Mucosa of rectum (tissue), 2 donors: ENCODE measurements around the gene PYDC1.
"Not testable (repeated sequence)": the region's sequence is repeated elsewhere in the genome, so short reads cannot be mapped to it uniquely, and the experiment has no call there.

ENCODE experiments used
- H3K27ac ChIP-seq, 2 donors: one replicate each; pipeline ENCODE4 v1.7.0; 2013; ENCODE audit warnings: inconsistent platforms in 2 of 2, low read depth in 2 of 2, low read length in 2 of 2
- H3K27me3 ChIP-seq, 2 donors: one replicate each; pipeline ENCODE4 v1.7.0; 2013; ENCODE audit warnings: low read length in 2 of 2; ENCODE audit not compliant: control insufficient read depth in 2 of 2, insufficient read depth in 2 of 2
- H3K36me3 ChIP-seq, 2 donors: one replicate each; pipeline ENCODE4 v1.7.0; 2013; ENCODE audit warnings: low read length in 2 of 2; ENCODE audit not compliant: control insufficient read depth in 2 of 2, insufficient read depth in 2 of 2
- H3K4me1 ChIP-seq, 2 donors: one replicate each; pipeline ENCODE4 v1.7.0; 2013; ENCODE audit warnings: low read length in 2 of 2, mild to moderate bottlenecking in 1 of 2; ENCODE audit not compliant: control insufficient read depth in 2 of 2, insufficient read depth in 2 of 2
- H3K4me3 ChIP-seq, 2 donors: one replicate each; pipeline ENCODE4 v1.7.0; 2013; ENCODE audit warnings: low read length in 2 of 2
- H3K9ac ChIP-seq, 2 donors: one replicate each; pipeline ENCODE4 v1.7.0; 2013; ENCODE audit warnings: low read length in 2 of 2, low read depth in 1 of 2, mild to moderate bottlenecking in 1 of 2
- H3K9me3 ChIP-seq, 2 donors: one replicate each; pipeline ENCODE4 v1.7.0; 2013; ENCODE audit warnings: low read length in 2 of 2; ENCODE audit not compliant: control insufficient read depth in 2 of 2
- donor health status: healthy.
- donor health status: Normal muscosa, but diverticular disease.

The PYDC1 gene

GRCh38 chr16:31179219-31179746, 37.7 kb downstream of the PYDC1 start:
- H3K9ac ChIP-seq, result peak overlapping the region; percentile 87 to 92
- H3K4me3 ChIP-seq, result peak overlapping the region; percentile 84 to 91
- peak overlapping the region; percentile 90 to 94 for H3K27ac ChIP-seq
- no peaks in the 10 kb centered on the region for H3K9me3 ChIP-seq
- H3K36me3 ChIP-seq, result peaks cover 15 to 18% of the 10 kb centered on the region in 2 donors
- H3K4me1 ChIP-seq, result peaks cover 23 to 28% of the 10 kb centered on the region in 2 donors
- H3K27me3 ChIP-seq, result no peaks in the 10 kb centered on the region

GRCh38 chr16:31177136-31177535, 39.8 kb downstream of the PYDC1 start:
- Histone ChIP-seq H3K9me3 (no peaks in the 10 kb centered on the region), H3K4me1 (peaks cover 17 to 18% of the 10 kb centered on the region in 2 donors), H3K27ac (no peak overlapping the region), H3K27me3 (no peaks in the 10 kb centered on the region), H3K4me3 (no peak overlapping the region), H3K9ac (no peak overlapping the region), H3K36me3 (no peaks in the 10 kb centered on the region)

DNA sequence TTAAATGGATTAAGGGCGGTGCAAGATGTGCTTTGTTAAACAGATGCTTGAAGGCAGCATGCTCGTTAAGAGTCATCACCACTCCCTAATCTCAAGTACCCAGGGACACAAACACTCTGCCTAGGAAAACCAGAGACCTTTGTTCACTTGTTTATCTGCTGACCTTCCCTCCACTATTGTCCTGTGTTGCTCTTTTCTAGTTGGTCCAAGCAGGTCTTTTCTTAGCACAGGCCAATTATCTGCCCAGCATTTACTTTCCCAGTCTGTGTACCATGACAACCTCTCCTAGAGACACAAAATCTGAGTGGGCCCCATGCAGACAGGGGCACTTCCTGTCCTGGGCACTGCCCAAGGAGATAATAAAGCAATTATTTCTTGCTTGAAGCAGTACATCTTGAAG, 46.9 kb downstream of the PYDC1 start:
- not testable (repeated sequence) for H3K4me3 ChIP-seq, H3K27me3 ChIP-seq, H3K9ac ChIP-seq, H3K36me3 ChIP-seq, H3K27ac ChIP-seq, H3K4me1 ChIP-seq, H3K9me3 ChIP-seq

- H3K4me3 ChIP-seq, result no peak overlapping the region
- H3K36me3 ChIP-seq, result no peaks in the 10 kb centered on the region
- H3K4me1 ChIP-seq, result no peaks in the 10 kb centered on the region
- H3K27ac ChIP-seq, result no peak overlapping the region
- no peaks in the 10 kb centered on the region for H3K9me3 ChIP-seq
- no peak overlapping the region for H3K9ac ChIP-seq
- H3K27me3 ChIP-seq, result no peaks in the 10 kb centered on the region
Measured at GRCh38 chr16:31168848-31169247, 48.1 kb downstream of the PYDC1 start.

DNA sequence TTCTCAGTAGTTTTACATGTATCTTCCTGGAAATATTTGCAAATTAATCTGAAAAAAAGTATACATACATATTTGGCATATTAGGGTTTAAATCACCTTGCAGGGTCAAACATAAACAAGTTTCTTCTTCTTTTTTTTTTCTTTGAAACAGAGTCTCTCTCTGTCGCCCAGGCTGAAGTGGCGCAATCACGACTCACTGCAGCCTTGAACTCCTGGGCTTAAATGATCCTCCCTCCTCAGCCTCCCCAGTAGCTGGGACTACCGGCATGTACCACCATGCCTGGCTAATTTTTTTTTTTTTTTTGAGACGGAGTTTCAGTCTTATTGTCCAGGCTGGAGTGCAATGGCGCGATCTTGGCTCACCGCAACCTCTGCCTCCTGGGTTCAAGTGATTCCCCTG, 49.6 kb downstream of the PYDC1 start:
- Histone ChIP-seq H3K27ac (no peak overlapping the region), H3K9ac (no peak overlapping the region), H3K9me3 (no peaks in the 10 kb centered on the region), H3K4me1 (no peaks in the 10 kb centered on the region), H3K36me3 (no peaks in the 10 kb centered on the region), H3K4me3 (no peak overlapping the region), H3K27me3 (no peaks in the 10 kb centered on the region)
